GM21381 (cell line): ENCODE results near the gene EIF4G3.
"Not testable (repeated sequence)": the region's sequence is repeated elsewhere in the genome, so short reads cannot be mapped to it uniquely, and the experiment has no call there.

Experiments
- ATAC-seq: cut with Tn5 transposase; IDR thresholded peaks from one replicate; pipeline ENCODE4 v1.9.1; 2021; ENCODE audit warnings: mild to moderate bottlenecking, moderate library complexity; ENCODE audit not compliant: unreplicated experiment

Gene EIF4G3

GRCh38 chr1:20846461-20847374, 330.0 kb downstream of the EIF4G3 start:
- ATAC-seq = no peak

- no peak for ATAC-seq
Observed at GRCh38 chr1:20840731-20841130, 336.0 kb downstream of the EIF4G3 start.

GRCh38 chr1:20837554-20838192, 339.0 kb downstream of the EIF4G3 start:
- ATAC-seq = no peak

- ATAC-seq = no peak
Observed at GRCh38 chr1:20836230-20836629, 340.5 kb downstream of the EIF4G3 start.

- ATAC-seq = no peak
Observed at GRCh38 chr1:20834780-20835179, 341.9 kb downstream of the EIF4G3 start.

- no peak for ATAC-seq
Observed at GRCh38 chr1:20834192-20834591, 342.5 kb downstream of the EIF4G3 start.

GRCh38 chr1:20830378-20830777, 346.3 kb downstream of the EIF4G3 start:
- no peak for ATAC-seq

GRCh38 chr1:20829946-20830345, 346.8 kb downstream of the EIF4G3 start:
- ATAC-seq = no peak

GRCh38 chr1:20829531-20829930, 347.2 kb downstream of the EIF4G3 start:
- ATAC-seq = no peak

GRCh38 chr1:20823845-20824244, 352.9 kb downstream of the EIF4G3 start:
- no peak for ATAC-seq

GRCh38 chr1:20821466-20821865, 355.2 kb downstream of the EIF4G3 start:
- ATAC-seq = no peak

- no peak for ATAC-seq
Observed at GRCh38 chr1:20819818-20820217, 356.9 kb downstream of the EIF4G3 start.

- ATAC-seq = no peak
Observed at GRCh38 chr1:20814534-20814871, 362.2 kb downstream of the EIF4G3 start.

- no peak for ATAC-seq
Observed at GRCh38 chr1:20811916-20812315, 364.8 kb downstream of the EIF4G3 start.

- no peak for ATAC-seq
Observed at GRCh38 chr1:20793236-20793635, 383.5 kb downstream of the EIF4G3 start.

GRCh38 chr1:20792196-20792595, 384.5 kb downstream of the EIF4G3 start:
- ATAC-seq = no peak

GRCh38 chr1:20790785-20791184, 385.9 kb downstream of the EIF4G3 start:
- ATAC-seq = no peak

- not testable (repeated sequence) for ATAC-seq
Observed at GRCh38 chr1:20789598-20789997, 387.1 kb downstream of the EIF4G3 start.

- no peak for ATAC-seq
Observed at GRCh38 chr1:20787840-20788795, 388.6 kb downstream of the EIF4G3 start.

- ATAC-seq = peak; percentile 55
Observed at GRCh38 chr1:20787029-20787839, 389.5 kb downstream of the EIF4G3 start, which contains the start of gene HP1BP3. Gene HP1BP3 (minus strand): TSS chr1:20787307. CDS start chr1:20780440, 6,867 bp downstream.
